ENCODE results near the gene BLOC1S6.

DNA sequence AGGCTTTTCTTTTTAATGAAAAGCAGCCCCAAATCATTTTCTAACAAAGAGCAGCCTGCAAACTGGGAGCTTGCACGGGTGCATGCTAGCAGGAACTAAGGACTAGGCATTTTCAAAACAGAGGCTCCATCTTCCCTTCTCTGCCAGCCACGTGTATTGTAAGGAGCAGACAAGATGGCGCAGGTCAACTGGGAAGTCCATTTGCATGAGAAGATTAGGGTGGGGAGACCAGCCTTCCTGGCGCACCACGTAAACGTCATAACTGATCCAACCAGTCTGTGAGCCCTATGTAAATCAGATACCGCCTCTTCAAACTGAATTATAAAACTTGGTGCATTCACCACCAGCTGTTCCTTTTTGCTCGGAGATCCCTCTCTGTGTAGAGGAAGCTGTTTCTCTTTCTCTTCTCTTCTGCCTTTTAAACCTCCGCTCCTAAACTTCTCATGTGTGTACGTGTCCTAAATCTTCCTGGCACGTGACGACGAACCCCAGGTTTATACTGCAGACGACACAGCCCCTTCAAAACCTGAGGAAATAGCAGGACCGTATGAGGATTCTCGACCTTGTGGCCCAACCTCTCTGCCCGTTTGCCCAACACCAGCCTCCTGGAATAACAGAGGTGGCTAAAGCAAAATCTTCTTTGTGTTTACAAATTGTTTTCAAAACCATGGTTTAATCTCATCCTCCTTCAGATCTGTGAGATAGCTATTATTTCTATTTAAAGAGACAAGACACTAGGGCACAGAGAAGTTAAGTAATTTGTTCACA, 38.2 kb upstream of the BLOC1S6 start:
- TF ChIP-seq, protein P1, sequence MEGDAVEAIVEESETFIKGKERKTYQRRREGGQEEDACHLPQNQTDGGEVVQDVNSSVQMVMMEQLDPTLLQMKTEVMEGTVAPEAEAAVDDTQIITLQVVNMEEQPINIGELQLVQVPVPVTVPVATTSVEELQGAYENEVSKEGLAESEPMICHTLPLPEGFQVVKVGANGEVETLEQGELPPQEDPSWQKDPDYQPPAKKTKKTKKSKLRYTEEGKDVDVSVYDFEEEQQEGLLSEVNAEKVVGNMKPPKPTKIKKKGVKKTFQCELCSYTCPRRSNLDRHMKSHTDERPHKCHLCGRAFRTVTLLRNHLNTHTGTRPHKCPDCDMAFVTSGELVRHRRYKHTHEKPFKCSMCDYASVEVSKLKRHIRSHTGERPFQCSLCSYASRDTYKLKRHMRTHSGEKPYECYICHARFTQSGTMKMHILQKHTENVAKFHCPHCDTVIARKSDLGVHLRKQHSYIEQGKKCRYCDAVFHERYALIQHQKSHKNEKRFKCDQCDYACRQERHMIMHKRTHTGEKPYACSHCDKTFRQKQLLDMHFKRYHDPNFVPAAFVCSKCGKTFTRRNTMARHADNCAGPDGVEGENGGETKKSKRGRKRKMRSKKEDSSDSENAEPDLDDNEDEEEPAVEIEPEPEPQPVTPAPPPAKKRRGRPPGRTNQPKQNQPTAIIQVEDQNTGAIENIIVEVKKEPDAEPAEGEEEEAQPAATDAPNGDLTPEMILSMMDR (IDR thresholded peaks at IDR 0.05 in 2 of 3, conservative IDR thresholded peaks at IDR 0.05 in 1 of 3; ENCODE audit: insufficient read depth in 2 of 3, low read depth in 1 of 3, low read length in 3 of 3), result no peak
- no peak for TF ChIP-seq HNRNPK (IDR thresholded peaks at IDR 0.05; ENCODE audit: low read depth, low read length, poor library complexity, severe bottlenecking)
- TF ChIP-seq JUND (IDR thresholded peaks at IDR 0.05; ENCODE audit: borderline replicate concordance, low read depth, low read length), result no peak
- TF ChIP-seq JUND (tag; IDR thresholded peaks at IDR 0.05; ENCODE audit: borderline replicate concordance, low read depth, low read length), result no peak
- TF ChIP-seq ZKSCAN1 (IDR thresholded peaks at IDR 0.05; ENCODE audit: low read depth, low read length), result no peak
- no peak for TF ChIP-seq EZH2 (IDR thresholded peaks at IDR 0.05; ENCODE audit: borderline replicate concordance, low read depth, low read length)
- TF ChIP-seq ZNF589 (CRISPR knock-in tag; IDR thresholded peaks at IDR 0.05; ENCODE audit: low read depth), result no peak

Data from K562 (cell line).